WTC11 (cell line): Measurements from ENCODE around the gene MFSD1. TPM values are rescaled to one million over a fixed set of nuclear protein-coding genes. Genes with fewer than 3 reads are reported as not detected.

Experiments
- ATAC-seq: fragments of 200-7000 bp; cut with Tn5 transposase; 2 replicates; pipeline ENCODE4 v1.10.0; 2021; ENCODE audit warnings: mild to moderate bottlenecking, moderate library complexity
- CTCF ChIA-PET: fragments of 300-600 bp; sonication (Branson Sonifier 250); formaldehyde crosslinking; loops from one replicate; lab custom pipeline; 2021; ENCODE audit warnings: antibody characterized with exemption; lab: Charles Lee
- POLR2A ChIA-PET: fragments of 350-600 bp; sonication (Branson Sonifier 250); formaldehyde crosslinking; loops from one replicate; lab custom pipeline; 2021; ENCODE audit warnings: antibody characterized with exemption; lab: Charles Lee
- DNase-seq: peaks from one replicate; pipeline ENCODE4 v3.0.0; 2021; ENCODE audit warnings: low spot score
- H3K27ac Mint-ChIP-seq: 2 replicates; pipeline ENCODE4 v1.8.0; 2021; ENCODE audit warnings: mixed read lengths
- H3K27me3 Mint-ChIP-seq: 2 replicates; pipeline ENCODE4 v1.8.0; 2021; ENCODE audit warnings: low read depth, mild to moderate bottlenecking, moderate library complexity, mixed read lengths
- H3K36me3 Mint-ChIP-seq: 2 replicates; pipeline ENCODE4 v1.8.0; 2021; ENCODE audit warnings: mixed read lengths
- H3K4me1 Mint-ChIP-seq: 2 replicates; pipeline ENCODE4 v1.8.0; 2022; ENCODE audit warnings: mixed read lengths
- H3K4me3 Mint-ChIP-seq: 2 replicates; pipeline ENCODE4 v1.8.0; 2021; ENCODE audit warnings: mild to moderate bottlenecking, moderate library complexity, mixed read lengths
- H3K9me3 Mint-ChIP-seq: 2 replicates; pipeline ENCODE4 v1.8.0; 2021; ENCODE audit warnings: mixed read lengths
- CREM ChIP-seq: sonication (generic); formaldehyde crosslinking; IDR thresholded peaks from 2 replicates; pipeline ENCODE4 v1.8.1; 2022; ENCODE audit warnings: mild to moderate bottlenecking, missing genetic modification reagents, moderate library complexity
- FOXP1 ChIP-seq: sonication (generic); formaldehyde crosslinking; IDR thresholded peaks from 2 replicates; pipeline ENCODE4 v1.8.0; 2022; ENCODE audit warnings: missing genetic modification reagents, mild to moderate bottlenecking, moderate library complexity, borderline replicate concordance
- KAT7 ChIP-seq: sonication (generic); formaldehyde crosslinking; IDR thresholded peaks from 2 replicates; pipeline ENCODE4 v1.8.1; 2023; ENCODE audit warnings: missing genetic modification reagents, mild to moderate bottlenecking, borderline replicate concordance
- OVOL2 ChIP-seq: fragments of 250-450 bp; sonication (Bioruptor Pico); IDR thresholded peaks from 2 replicates; pipeline ENCODE4 v1.9.0; 2021; ENCODE audit warnings: mild to moderate bottlenecking, borderline replicate concordance
- RORB ChIP-seq: fragments of 250-450 bp; sonication (Bioruptor Pico); IDR thresholded peaks from 2 replicates; pipeline ENCODE4 v1.9.0; 2021; ENCODE audit warnings: mild to moderate bottlenecking
- SMAD3 ChIP-seq: sonication (generic); formaldehyde crosslinking; IDR thresholded peaks from 2 replicates; pipeline ENCODE4 v1.8.0; 2022; ENCODE audit warnings: missing genetic modification reagents, mild to moderate bottlenecking, borderline replicate concordance
- SP1 ChIP-seq: sonication (generic); formaldehyde crosslinking; conservative IDR thresholded peaks from 2 replicates; pipeline ENCODE4 v1.8.1; 2022; ENCODE audit warnings: missing genetic modification reagents
- TEAD1 ChIP-seq: sonication (generic); formaldehyde crosslinking; IDR thresholded peaks from 2 replicates; pipeline ENCODE4 v1.8.0; 2022; ENCODE audit warnings: mild to moderate bottlenecking, missing genetic modification reagents
- TP53 ChIP-seq: sonication (generic); formaldehyde crosslinking; IDR thresholded peaks from 2 replicates; pipeline ENCODE4 v1.8.1; 2023; ENCODE audit warnings: mild to moderate bottlenecking, missing genetic modification reagents
- ZNF121 ChIP-seq: sonication (generic); formaldehyde crosslinking; IDR thresholded peaks from 2 replicates; pipeline ENCODE4 v1.8.0; 2023; ENCODE audit warnings: missing genetic modification reagents
- ZNF671 ChIP-seq: fragments of 250-450 bp; sonication (Bioruptor Pico); IDR thresholded peaks from 2 replicates; pipeline ENCODE4 v1.8.0; 2021; ENCODE audit warnings: mild to moderate bottlenecking
- total RNA-seq: library from RNA; stranded (reverse); gene quantifications from 3 replicates; pipeline ENCODE4 v1.2.3, GENCODE V29; 2021
- TF ChIP-seq, protein P1 (sequence below): sonication (generic); formaldehyde crosslinking; IDR thresholded peaks from 2 replicates; pipeline ENCODE4 v1.8.1; 2023; ENCODE audit warnings: mild to moderate bottlenecking, moderate library complexity, missing genetic modification reagents
- TF ChIP-seq, protein P2 (sequence below): fragments of 200-600 bp; IDR thresholded peaks from 2 replicates; pipeline ENCODE4 v1.8.0; 2022; ENCODE audit warnings: antibody characterized with exemption
- TF ChIP-seq, protein P3 (sequence below): sonication (generic); formaldehyde crosslinking; IDR thresholded peaks from 2 replicates; pipeline ENCODE4 v1.8.0; 2022; ENCODE audit warnings: mild to moderate bottlenecking, missing genetic modification reagents
- TF ChIP-seq, protein P4 (sequence below): sonication (generic); formaldehyde crosslinking; IDR thresholded peaks from 2 replicates; pipeline ENCODE4 v1.8.0; 2022; ENCODE audit warnings: missing genetic modification reagents
- TF ChIP-seq, protein P5 (sequence below): sonication (generic); formaldehyde crosslinking; IDR thresholded peaks from 2 replicates; pipeline ENCODE4 v1.8.1; 2022; ENCODE audit warnings: mild to moderate bottlenecking, missing genetic modification reagents, moderate library complexity, borderline replicate concordance
- TF ChIP-seq, protein P6 (sequence below): sonication (generic); formaldehyde crosslinking; IDR thresholded peaks from 2 replicates; pipeline ENCODE4 v1.8.0; 2023; ENCODE audit warnings: missing genetic modification reagents, mild to moderate bottlenecking, borderline replicate concordance

Gene MFSD1
- total RNA-seq, 1 experiment from 2014 or later, result 8.2 TPM

DNA sequence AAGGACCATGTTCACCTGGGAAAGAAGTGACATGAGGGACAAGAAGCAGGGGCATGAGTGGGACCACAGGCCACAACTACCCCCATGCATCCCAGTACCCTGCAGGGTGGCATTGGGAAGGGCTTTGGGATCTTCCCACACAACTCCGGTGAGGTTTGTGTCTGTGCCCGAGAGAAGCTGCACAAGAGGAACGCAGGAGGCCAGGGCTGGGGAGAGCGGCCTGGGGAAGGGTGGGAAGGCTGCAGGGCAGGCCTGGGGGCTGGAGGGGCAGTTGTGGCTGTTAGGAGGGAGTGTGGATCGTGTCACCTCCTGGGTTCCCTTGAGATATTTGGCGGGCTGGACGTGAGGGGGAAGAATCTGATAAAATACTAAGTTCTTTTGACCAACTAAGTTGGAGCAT, 25.3 kb upstream of the MFSD1 start:
- Mint-ChIP-seq H3K9me3 (0 out of 2 replicates have a peak, but pooled peaks cover 3% of the 10 kb centered on the region), H3K4me3 (no peak overlapping the region), H3K27ac (no peak overlapping the region), H3K27me3 (no peaks in the 10 kb centered on the region; the same call in 1 of the 2 replicates), H3K36me3 (no peaks in the 10 kb centered on the region), H3K4me1 (0 out of 2 replicates have a peak, but pooled peaks cover 5% of the 10 kb centered on the region)
- ChIA-PET CTCF (no interaction called here), POLR2A (no interaction called here)
- ATAC-seq, result no peak
- DNase-seq, result no peak
- TF ChIP-seq KAT7 (CRISPR knock-in tag) (no peak), RORB (no peak), SP1 (CRISPR knock-in tag) (no peak), ZNF671 (CRISPR knock-in tag) (no peak), CREM (CRISPR knock-in tag) (no peak)
- TF ChIP-seq, protein P1, sequence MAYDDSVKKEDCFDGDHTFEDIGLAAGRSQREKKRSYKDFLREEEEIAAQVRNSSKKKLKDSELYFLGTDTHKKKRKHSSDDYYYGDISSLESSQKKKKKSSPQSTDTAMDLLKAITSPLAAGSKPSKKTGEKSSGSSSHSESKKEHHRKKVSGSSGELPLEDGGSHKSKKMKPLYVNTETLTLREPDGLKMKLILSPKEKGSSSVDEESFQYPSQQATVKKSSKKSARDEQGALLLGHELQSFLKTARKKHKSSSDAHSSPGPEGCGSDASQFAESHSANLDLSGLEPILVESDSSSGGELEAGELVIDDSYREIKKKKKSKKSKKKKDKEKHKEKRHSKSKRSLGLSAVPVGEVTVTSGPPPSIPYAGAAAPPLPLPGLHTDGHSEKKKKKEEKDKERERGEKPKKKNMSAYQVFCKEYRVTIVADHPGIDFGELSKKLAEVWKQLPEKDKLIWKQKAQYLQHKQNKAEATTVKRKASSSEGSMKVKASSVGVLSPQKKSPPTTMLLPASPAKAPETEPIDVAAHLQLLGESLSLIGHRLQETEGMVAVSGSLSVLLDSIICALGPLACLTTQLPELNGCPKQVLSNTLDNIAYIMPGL (CRISPR knock-in tag), result no peak

DNA sequence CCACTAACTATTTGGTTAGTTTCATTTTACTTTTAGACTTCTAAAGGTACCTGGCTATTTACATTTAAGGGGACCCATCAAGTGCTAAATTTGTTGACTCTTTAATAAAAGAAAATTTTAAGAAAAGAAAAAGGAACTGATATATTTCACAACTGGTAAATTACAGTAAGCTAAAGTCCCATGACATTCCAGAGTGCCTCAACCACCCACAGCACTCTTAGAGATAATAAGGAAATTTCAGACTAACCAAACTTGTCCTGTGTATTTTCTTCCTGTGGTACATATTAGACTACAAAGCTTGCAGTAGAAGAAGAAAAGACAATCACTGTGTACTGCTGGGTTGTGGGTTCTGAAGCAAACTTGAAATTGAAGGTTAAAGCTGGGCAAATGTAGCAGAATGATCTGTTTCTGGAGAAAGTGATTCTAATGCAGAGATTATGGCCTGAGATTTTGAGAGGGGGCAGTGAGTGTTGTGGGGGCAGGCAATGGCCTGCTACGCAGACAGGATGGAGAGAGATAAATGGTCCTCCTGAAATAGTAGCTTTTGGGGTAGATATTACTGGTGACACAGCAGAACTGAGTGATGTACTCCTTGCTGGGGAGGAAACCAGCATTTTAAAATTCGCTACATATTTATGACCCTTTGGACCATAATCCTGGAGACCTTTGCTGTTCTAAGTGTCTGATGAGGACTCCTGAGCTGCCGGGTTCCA, 24.5 kb upstream of the MFSD1 start:
- H3K9me3 Mint-ChIP-seq, result 0 out of 2 replicates have a peak, but pooled peaks cover 3% of the 10 kb centered on the region
- no peaks in the 10 kb centered on the region for H3K27me3 Mint-ChIP-seq
- no peak overlapping the region for H3K4me3 Mint-ChIP-seq
- H3K4me1 Mint-ChIP-seq, result no peaks in the 10 kb centered on the region
- ChIA-PET CTCF (interaction anchor here (1.1 to 1.4 kb wide), 3 partner anchors 14 to 50 kb away, joined by 3 to 5 read pairs (median 4); no protein-coding TSS in a partner anchor), POLR2A (no interaction called here)
- DNase-seq (no peak), ATAC-seq (no peak)
- no peaks in the 10 kb centered on the region for H3K36me3 Mint-ChIP-seq
- H3K27ac Mint-ChIP-seq, result no peak overlapping the region
- TF ChIP-seq, protein P1 (CRISPR knock-in tag), result no peak
- TF ChIP-seq FOXP1 (CRISPR knock-in tag) (no peak), TP53 (CRISPR knock-in tag) (no peak), TEAD1 (no peak), OVOL2 (CRISPR knock-in tag) (no peak), ZNF121 (CRISPR knock-in tag) (no peak), ZNF671 (CRISPR knock-in tag) (no peak), SMAD3 (CRISPR knock-in tag) (no peak)
- TF ChIP-seq, protein P2, sequence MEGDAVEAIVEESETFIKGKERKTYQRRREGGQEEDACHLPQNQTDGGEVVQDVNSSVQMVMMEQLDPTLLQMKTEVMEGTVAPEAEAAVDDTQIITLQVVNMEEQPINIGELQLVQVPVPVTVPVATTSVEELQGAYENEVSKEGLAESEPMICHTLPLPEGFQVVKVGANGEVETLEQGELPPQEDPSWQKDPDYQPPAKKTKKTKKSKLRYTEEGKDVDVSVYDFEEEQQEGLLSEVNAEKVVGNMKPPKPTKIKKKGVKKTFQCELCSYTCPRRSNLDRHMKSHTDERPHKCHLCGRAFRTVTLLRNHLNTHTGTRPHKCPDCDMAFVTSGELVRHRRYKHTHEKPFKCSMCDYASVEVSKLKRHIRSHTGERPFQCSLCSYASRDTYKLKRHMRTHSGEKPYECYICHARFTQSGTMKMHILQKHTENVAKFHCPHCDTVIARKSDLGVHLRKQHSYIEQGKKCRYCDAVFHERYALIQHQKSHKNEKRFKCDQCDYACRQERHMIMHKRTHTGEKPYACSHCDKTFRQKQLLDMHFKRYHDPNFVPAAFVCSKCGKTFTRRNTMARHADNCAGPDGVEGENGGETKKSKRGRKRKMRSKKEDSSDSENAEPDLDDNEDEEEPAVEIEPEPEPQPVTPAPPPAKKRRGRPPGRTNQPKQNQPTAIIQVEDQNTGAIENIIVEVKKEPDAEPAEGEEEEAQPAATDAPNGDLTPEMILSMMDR, result no peak
- TF ChIP-seq, protein P3, sequence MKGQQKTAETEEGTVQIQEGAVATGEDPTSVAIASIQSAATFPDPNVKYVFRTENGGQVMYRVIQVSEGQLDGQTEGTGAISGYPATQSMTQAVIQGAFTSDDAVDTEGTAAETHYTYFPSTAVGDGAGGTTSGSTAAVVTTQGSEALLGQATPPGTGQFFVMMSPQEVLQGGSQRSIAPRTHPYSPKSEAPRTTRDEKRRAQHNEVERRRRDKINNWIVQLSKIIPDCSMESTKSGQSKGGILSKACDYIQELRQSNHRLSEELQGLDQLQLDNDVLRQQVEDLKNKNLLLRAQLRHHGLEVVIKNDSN, result no peak
- TF ChIP-seq, protein P4, sequence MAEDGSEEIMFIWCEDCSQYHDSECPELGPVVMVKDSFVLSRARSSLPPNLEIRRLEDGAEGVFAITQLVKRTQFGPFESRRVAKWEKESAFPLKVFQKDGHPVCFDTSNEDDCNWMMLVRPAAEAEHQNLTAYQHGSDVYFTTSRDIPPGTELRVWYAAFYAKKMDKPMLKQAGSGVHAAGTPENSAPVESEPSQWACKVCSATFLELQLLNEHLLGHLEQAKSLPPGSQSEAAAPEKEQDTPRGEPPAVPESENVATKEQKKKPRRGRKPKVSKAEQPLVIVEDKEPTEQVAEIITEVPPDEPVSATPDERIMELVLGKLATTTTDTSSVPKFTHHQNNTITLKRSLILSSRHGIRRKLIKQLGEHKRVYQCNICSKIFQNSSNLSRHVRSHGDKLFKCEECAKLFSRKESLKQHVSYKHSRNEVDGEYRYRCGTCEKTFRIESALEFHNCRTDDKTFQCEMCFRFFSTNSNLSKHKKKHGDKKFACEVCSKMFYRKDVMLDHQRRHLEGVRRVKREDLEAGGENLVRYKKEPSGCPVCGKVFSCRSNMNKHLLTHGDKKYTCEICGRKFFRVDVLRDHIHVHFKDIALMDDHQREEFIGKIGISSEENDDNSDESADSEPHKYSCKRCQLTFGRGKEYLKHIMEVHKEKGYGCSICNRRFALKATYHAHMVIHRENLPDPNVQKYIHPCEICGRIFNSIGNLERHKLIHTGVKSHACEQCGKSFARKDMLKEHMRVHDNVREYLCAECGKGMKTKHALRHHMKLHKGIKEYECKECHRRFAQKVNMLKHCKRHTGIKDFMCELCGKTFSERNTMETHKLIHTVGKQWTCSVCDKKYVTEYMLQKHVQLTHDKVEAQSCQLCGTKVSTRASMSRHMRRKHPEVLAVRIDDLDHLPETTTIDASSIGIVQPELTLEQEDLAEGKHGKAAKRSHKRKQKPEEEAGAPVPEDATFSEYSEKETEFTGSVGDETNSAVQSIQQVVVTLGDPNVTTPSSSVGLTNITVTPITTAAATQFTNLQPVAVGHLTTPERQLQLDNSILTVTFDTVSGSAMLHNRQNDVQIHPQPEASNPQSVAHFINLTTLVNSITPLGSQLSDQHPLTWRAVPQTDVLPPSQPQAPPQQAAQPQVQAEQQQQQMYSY (CRISPR knock-in tag), result no peak
- TF ChIP-seq, protein P5, sequence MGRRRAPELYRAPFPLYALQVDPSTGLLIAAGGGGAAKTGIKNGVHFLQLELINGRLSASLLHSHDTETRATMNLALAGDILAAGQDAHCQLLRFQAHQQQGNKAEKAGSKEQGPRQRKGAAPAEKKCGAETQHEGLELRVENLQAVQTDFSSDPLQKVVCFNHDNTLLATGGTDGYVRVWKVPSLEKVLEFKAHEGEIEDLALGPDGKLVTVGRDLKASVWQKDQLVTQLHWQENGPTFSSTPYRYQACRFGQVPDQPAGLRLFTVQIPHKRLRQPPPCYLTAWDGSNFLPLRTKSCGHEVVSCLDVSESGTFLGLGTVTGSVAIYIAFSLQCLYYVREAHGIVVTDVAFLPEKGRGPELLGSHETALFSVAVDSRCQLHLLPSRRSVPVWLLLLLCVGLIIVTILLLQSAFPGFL (CRISPR knock-in tag), result no peak
- TF ChIP-seq, protein P6, sequence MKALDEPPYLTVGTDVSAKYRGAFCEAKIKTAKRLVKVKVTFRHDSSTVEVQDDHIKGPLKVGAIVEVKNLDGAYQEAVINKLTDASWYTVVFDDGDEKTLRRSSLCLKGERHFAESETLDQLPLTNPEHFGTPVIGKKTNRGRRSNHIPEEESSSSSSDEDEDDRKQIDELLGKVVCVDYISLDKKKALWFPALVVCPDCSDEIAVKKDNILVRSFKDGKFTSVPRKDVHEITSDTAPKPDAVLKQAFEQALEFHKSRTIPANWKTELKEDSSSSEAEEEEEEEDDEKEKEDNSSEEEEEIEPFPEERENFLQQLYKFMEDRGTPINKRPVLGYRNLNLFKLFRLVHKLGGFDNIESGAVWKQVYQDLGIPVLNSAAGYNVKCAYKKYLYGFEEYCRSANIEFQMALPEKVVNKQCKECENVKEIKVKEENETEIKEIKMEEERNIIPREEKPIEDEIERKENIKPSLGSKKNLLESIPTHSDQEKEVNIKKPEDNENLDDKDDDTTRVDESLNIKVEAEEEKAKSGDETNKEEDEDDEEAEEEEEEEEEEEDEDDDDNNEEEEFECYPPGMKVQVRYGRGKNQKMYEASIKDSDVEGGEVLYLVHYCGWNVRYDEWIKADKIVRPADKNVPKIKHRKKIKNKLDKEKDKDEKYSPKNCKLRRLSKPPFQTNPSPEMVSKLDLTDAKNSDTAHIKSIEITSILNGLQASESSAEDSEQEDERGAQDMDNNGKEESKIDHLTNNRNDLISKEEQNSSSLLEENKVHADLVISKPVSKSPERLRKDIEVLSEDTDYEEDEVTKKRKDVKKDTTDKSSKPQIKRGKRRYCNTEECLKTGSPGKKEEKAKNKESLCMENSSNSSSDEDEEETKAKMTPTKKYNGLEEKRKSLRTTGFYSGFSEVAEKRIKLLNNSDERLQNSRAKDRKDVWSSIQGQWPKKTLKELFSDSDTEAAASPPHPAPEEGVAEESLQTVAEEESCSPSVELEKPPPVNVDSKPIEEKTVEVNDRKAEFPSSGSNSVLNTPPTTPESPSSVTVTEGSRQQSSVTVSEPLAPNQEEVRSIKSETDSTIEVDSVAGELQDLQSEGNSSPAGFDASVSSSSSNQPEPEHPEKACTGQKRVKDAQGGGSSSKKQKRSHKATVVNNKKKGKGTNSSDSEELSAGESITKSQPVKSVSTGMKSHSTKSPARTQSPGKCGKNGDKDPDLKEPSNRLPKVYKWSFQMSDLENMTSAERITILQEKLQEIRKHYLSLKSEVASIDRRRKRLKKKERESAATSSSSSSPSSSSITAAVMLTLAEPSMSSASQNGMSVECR, result no peak
